Measurements from ENCODE around the gene IDH3B. TPM values are rescaled to one million over a fixed set of nuclear protein-coding genes. Genes with fewer than 3 reads are reported as not detected.

The IDH3B gene
- total and polyA plus RNA-seq, 2 of the 13 experiments (the other 11 are each of a cell fraction or from before 2014, with no cell fraction given), result 215 to 254 TPM

DNA sequence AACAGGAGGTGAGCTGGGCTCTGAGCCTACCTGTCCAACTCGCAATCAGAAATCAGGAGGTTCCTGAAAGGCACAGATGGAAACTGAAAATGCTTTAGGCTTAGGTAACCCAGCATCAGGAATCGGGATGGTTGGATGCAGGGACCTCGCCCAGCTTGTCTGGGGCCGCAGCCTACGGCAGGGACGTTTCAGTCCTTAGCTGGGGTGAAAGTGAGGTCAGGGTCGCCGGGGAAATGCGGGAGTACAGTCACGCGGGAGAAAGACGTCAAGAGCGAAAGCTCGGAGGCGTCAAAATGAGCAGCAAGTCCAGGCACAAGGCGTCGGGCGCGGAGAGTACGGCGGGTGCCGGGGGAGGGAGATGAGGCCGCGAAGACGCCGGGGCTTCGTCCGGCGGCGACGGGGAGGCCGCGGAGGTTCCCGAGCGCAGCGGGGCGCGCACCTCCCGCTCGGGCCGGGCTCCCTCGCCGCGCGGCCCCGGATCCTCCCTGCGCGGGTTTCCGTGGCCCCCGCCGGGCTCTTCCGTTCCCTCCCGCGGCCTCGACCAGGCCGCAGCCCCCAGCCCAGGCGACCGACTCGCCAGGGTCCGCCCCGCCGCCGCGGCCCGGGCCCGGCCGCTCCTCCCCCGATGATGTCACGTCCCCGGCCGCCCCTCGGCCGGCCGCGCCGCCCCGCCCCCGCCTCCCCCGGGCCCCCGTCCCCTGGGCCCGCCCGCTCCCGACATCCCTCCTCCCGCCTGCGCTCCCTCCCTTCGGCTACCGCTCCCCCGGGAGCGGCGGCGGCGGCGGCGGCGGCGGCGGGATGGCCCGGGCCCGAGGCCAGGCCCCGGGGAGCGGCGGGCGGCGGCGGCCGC, 28.2 kb upstream of the IDH3B start, which contains the start of gene EBF4 (continued):
- no peak for TF ChIP-seq PHF5A (CRISPR knock-in tag; IDR thresholded peaks at IDR 0.05; ENCODE audit: low read depth, unreplicated experiment)
- TF ChIP-seq ZC3H13 (CRISPR knock-in tag; IDR thresholded peaks at IDR 0.05), result peak; percentile 69; the same call in 1 of the 2 replicates
- TF ChIP-seq ZNF605 (CRISPR knock-in tag; IDR thresholded peaks at IDR 0.05), result no peak
- peak; percentile 76 for TF ChIP-seq KDM2A (CRISPR knock-in tag; IDR thresholded peaks at IDR 0.05; ENCODE audit: borderline replicate concordance, low read depth)
- no peak for TF ChIP-seq ZNF432 (CRISPR knock-in tag; IDR thresholded peaks at IDR 0.05; ENCODE audit: borderline replicate concordance)
- TF ChIP-seq NR2F1 (CRISPR knock-in tag; IDR thresholded peaks at IDR 0.05), result no peak
- TF ChIP-seq ZNF225 (CRISPR knock-in tag; IDR thresholded peaks at IDR 0.05), result peak; percentile 85; the same call in 1 of the 2 replicates
- TF ChIP-seq MED1 (CRISPR knock-in tag; IDR thresholded peaks at IDR 0.05), result peak; percentile 37; the same call in 1 of the 2 replicates
- no peak for TF ChIP-seq FOXJ3 (CRISPR knock-in tag; IDR thresholded peaks at IDR 0.05; ENCODE audit: borderline replicate concordance)
- TF ChIP-seq, protein P1, sequence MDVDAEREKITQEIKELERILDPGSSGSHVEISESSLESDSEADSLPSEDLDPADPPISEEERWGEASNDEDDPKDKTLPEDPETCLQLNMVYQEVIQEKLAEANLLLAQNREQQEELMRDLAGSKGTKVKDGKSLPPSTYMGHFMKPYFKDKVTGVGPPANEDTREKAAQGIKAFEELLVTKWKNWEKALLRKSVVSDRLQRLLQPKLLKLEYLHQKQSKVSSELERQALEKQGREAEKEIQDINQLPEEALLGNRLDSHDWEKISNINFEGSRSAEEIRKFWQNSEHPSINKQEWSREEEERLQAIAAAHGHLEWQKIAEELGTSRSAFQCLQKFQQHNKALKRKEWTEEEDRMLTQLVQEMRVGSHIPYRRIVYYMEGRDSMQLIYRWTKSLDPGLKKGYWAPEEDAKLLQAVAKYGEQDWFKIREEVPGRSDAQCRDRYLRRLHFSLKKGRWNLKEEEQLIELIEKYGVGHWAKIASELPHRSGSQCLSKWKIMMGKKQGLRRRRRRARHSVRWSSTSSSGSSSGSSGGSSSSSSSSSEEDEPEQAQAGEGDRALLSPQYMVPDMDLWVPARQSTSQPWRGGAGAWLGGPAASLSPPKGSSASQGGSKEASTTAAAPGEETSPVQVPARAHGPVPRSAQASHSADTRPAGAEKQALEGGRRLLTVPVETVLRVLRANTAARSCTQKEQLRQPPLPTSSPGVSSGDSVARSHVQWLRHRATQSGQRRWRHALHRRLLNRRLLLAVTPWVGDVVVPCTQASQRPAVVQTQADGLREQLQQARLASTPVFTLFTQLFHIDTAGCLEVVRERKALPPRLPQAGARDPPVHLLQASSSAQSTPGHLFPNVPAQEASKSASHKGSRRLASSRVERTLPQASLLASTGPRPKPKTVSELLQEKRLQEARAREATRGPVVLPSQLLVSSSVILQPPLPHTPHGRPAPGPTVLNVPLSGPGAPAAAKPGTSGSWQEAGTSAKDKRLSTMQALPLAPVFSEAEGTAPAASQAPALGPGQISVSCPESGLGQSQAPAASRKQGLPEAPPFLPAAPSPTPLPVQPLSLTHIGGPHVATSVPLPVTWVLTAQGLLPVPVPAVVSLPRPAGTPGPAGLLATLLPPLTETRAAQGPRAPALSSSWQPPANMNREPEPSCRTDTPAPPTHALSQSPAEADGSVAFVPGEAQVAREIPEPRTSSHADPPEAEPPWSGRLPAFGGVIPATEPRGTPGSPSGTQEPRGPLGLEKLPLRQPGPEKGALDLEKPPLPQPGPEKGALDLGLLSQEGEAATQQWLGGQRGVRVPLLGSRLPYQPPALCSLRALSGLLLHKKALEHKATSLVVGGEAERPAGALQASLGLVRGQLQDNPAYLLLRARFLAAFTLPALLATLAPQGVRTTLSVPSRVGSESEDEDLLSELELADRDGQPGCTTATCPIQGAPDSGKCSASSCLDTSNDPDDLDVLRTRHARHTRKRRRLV (CRISPR knock-in tag; IDR thresholded peaks at IDR 0.05), result no peak
- TF ChIP-seq HMG20A (CRISPR knock-in tag; IDR thresholded peaks at IDR 0.05; ENCODE audit: borderline replicate concordance), result no peak
- no peak for TF ChIP-seq SKI (IDR thresholded peaks at IDR 0.05; ENCODE audit: partially characterized antibody)
- no peak for TF ChIP-seq SNAPC2 (CRISPR knock-in tag; IDR thresholded peaks at IDR 0.05)
- TF ChIP-seq MED8 (CRISPR knock-in tag; IDR thresholded peaks at IDR 0.05; ENCODE audit: insufficient replicate concordance), result no peak
- TF ChIP-seq ZFYVE20 (CRISPR knock-in tag; IDR thresholded peaks at IDR 0.05; ENCODE audit: borderline replicate concordance, low read depth), result no peak
- TF ChIP-seq HNF4A (CRISPR knock-in tag; IDR thresholded peaks at IDR 0.05), result no peak
- peak; percentile 74; the same call in 1 of the 2 replicates for TF ChIP-seq ZNF552 (CRISPR knock-in tag; IDR thresholded peaks at IDR 0.05; ENCODE audit: borderline replicate concordance)
- no peak; the same call in 1 of the 2 replicates for TF ChIP-seq PITX1 (CRISPR knock-in tag; IDR thresholded peaks at IDR 0.05)
- TF ChIP-seq, protein P2, sequence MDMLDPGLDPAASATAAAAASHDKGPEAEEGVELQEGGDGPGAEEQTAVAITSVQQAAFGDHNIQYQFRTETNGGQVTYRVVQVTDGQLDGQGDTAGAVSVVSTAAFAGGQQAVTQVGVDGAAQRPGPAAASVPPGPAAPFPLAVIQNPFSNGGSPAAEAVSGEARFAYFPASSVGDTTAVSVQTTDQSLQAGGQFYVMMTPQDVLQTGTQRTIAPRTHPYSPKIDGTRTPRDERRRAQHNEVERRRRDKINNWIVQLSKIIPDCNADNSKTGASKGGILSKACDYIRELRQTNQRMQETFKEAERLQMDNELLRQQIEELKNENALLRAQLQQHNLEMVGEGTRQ (IDR thresholded peaks at IDR 0.05; ENCODE audit: low read depth, low read length), result no peak
- TF ChIP-seq, protein P2 (CRISPR knock-in tag; IDR thresholded peaks at IDR 0.05; ENCODE audit: borderline replicate concordance), result no peak
- no peak for TF ChIP-seq ZNF570 (CRISPR knock-in tag; IDR thresholded peaks at IDR 0.05; ENCODE audit: borderline replicate concordance)
- TF ChIP-seq RBFOX2 (IDR thresholded peaks at IDR 0.05; ENCODE audit: low read depth, low read length), result peak; percentile 42; the same call in 1 of the 2 replicates
- 0 out of 2 replicates have a peak, but pooled peaks have one; percentile 26 for TF ChIP-seq FOXA3 (CRISPR knock-in tag; IDR thresholded peaks at IDR 0.05)

Measured in HepG2 (cell line).